ENCODE results near the gene POLD1. TPM values are rescaled to one million over a fixed set of nuclear protein-coding genes. Genes with fewer than 3 reads are reported as not detected.

Gene POLD1
- total and polyA plus RNA-seq, 2 experiments from 2014 or later = 111 to 173 TPM

GRCh38 chr19:50414864-50415660, 30.9 kb downstream of the POLD1 start:
- Mint-ChIP-seq H3K4me1 (peaks cover 18% of the 10 kb centered on the region), H3K36me3 (ENCODE audit: low read depth) (peaks cover 39% of the 10 kb centered on the region), H3K9me3 (peaks cover 2% of the 10 kb centered on the region; the same call in 1 of the 3 replicates), H3K4me3 (no peak overlapping the region), H3K27me3 (ENCODE audit: insufficient read depth, low read depth, poor library complexity) (peaks cover 13% of the 10 kb centered on the region), H3K27ac (no peak overlapping the region)
- Histone ChIP-seq H4K20me1 (replicated peaks; ENCODE audit: insufficient read depth) (no peaks in the 10 kb centered on the region; the same call in 1 of the 2 replicates), H3K79me2 (replicated peaks; ENCODE audit: insufficient read depth) (no peaks in the 10 kb centered on the region), H3K9me2 (ENCODE audit: insufficient read depth) (no peaks in the 10 kb centered on the region), H3F3A (replicated peaks; ENCODE audit: low read depth) (peaks cover 14% of the 10 kb centered on the region), H3K4me3 (no peak overlapping the region), H3K36me3 (ENCODE audit: insufficient read depth) (no peaks in the 10 kb centered on the region; the same call in 1 of the 2 replicates), H3K27ac (ENCODE audit: low read depth) (0 out of 2 replicates have a peak overlapping the region, but pooled peaks have one; percentile 26), H3K4me1 (ENCODE audit: insufficient read depth) (peaks cover 11% of the 10 kb centered on the region; the same call in 1 of the 2 replicates), H2AFZ (no peak overlapping the region), H3K4me2 (no peak overlapping the region), H3K27me3 (ENCODE audit: insufficient read depth) (no peaks in the 10 kb centered on the region)
- DNase-seq (ENCODE audit: low spot score) (peak; percentile 93), ATAC-seq (peak; percentile 81)
- TF ChIP-seq POLR2AphosphoS5 (IDR thresholded peaks at IDR 0.05; ENCODE audit: low read depth) = no peak
- peak; percentile 46; the same call in 1 of the 2 replicates for TF ChIP-seq CREB1 (CRISPR knock-in tag; IDR thresholded peaks at IDR 0.05; ENCODE audit: low read depth)
- peak; percentile 81 to 97 for TF ChIP-seq CTCF (conservative IDR thresholded peaks at IDR 0.05; ENCODE audit: low read depth in 2 of 2)

- no peak overlapping the region for H2AFZ ChIP-seq
- no peak overlapping the region for H3K27ac Mint-ChIP-seq
- H3K9me2 ChIP-seq (ENCODE audit: insufficient read depth) = no peaks in the 10 kb centered on the region
- H3K27me3 Mint-ChIP-seq (ENCODE audit: insufficient read depth, low read depth, poor library complexity) = peaks cover 13% of the 10 kb centered on the region
- H3K36me3 Mint-ChIP-seq (ENCODE audit: low read depth) = peaks cover 36% of the 10 kb centered on the region
- H3K79me2 ChIP-seq (replicated peaks; ENCODE audit: insufficient read depth) = no peaks in the 10 kb centered on the region; the same call in 1 of the 2 replicates
- no peak overlapping the region for H3K4me3 ChIP-seq
- no peaks in the 10 kb centered on the region; the same call in 1 of the 2 replicates for H4K20me1 ChIP-seq (replicated peaks; ENCODE audit: insufficient read depth)
- no peak overlapping the region for H3K4me3 Mint-ChIP-seq
- DNase-seq (ENCODE audit: low spot score) (peak; percentile 23), ATAC-seq (peak; percentile 3; the same call in 2 of the 3 replicates)
- H3K27me3 ChIP-seq (ENCODE audit: insufficient read depth) = no peaks in the 10 kb centered on the region
- no peaks in the 10 kb centered on the region for H3K36me3 ChIP-seq (ENCODE audit: insufficient read depth)
- H3K27ac ChIP-seq (ENCODE audit: low read depth) = no peak overlapping the region
- H3K4me2 ChIP-seq = no peak overlapping the region
- H3K9me3 Mint-ChIP-seq = peaks cover 3% of the 10 kb centered on the region; the same call in 1 of the 3 replicates
- H3F3A ChIP-seq (replicated peaks; ENCODE audit: low read depth) = peaks cover 14% of the 10 kb centered on the region; the same call in 1 of the 2 replicates
- peaks cover 14% of the 10 kb centered on the region; the same call in 1 of the 2 replicates for H3K4me1 ChIP-seq (ENCODE audit: insufficient read depth)
- no peak for TF ChIP-seq ETS1 (IDR thresholded peaks at IDR 0.05)
- peaks cover 23% of the 10 kb centered on the region for H3K4me1 Mint-ChIP-seq
Observed at GRCh38 chr19:50415661-50416033, 31.5 kb downstream of the POLD1 start.

Data from GM23338 (cell line).